LNCAP (cell line): ENCODE results near the gene EFCAB5.
A peak's percentile ranks its signal among the peaks of the same experiment; 100 is the strongest.

Source experiments
- TF ChIP-seq, protein P1 (sequence below): fragments of 450-650 bp; IDR thresholded peaks from 2 replicates; pipeline ENCODE4 v1.5.1; 2017; ENCODE audit warnings: mild to moderate bottlenecking

The EFCAB5 gene

DNA sequence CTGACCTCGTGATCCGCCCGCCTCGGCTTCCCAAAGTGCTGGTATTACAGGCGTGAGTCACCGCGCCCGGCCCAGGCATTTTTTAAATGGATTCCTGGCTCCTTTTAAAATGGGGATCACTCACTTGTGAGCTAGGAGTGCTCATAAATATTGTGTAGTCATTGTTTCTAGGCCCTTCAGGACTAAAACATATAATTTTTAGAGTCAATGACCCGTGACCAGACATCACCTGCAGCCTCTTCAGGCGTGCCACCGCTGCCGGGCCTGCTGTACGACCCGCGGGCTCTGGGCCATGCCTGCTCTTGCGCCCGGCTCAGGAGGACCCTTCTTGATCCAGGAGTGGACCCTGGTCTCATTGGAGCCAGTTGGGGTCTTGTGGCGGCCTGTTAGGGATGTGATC, 30.8 kb downstream of the EFCAB5 start:
- TF ChIP-seq, protein P1, sequence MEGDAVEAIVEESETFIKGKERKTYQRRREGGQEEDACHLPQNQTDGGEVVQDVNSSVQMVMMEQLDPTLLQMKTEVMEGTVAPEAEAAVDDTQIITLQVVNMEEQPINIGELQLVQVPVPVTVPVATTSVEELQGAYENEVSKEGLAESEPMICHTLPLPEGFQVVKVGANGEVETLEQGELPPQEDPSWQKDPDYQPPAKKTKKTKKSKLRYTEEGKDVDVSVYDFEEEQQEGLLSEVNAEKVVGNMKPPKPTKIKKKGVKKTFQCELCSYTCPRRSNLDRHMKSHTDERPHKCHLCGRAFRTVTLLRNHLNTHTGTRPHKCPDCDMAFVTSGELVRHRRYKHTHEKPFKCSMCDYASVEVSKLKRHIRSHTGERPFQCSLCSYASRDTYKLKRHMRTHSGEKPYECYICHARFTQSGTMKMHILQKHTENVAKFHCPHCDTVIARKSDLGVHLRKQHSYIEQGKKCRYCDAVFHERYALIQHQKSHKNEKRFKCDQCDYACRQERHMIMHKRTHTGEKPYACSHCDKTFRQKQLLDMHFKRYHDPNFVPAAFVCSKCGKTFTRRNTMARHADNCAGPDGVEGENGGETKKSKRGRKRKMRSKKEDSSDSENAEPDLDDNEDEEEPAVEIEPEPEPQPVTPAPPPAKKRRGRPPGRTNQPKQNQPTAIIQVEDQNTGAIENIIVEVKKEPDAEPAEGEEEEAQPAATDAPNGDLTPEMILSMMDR, result no peak

DNA sequence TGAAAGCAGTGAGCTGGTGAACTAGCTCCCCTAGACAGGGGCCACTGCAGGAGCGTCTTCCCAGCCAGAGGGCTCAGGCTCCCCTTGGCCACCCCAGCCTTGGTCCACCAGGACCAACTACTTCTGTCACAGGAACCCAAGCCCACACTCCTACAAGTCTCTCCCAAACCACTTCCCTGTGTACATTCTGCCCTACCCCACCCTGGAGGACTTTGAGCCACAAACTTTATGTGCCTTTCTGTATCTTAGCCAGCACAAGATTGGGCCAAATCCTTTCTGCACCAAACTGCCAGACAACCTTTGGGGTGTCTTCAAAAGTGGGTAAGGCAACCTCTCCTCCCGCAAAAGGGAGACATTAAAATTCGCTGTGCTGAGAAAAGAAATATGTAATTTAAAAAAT, 31.6 kb downstream of the EFCAB5 start:
- TF ChIP-seq, protein P1, result no peak

DNA sequence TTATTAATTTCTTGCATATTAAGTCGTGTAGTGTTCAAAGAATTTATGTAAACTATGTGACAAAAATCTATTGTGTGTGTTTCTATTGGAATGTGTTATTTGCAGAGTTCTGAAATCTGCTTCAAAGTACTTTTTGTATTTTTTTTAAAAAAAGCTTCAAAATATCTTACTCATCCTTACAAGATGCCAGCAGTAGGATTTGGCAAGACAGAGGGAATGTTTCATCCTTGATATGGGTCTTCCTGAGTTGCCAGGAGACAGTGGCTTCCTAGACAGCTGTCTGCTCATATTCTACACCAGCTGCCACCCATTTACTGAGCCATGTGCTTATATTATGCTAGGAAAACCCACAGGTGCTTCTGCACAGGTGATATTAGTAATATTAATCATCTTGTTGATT, 36.4 kb downstream of the EFCAB5 start:
- TF ChIP-seq, protein P1, result no peak

DNA sequence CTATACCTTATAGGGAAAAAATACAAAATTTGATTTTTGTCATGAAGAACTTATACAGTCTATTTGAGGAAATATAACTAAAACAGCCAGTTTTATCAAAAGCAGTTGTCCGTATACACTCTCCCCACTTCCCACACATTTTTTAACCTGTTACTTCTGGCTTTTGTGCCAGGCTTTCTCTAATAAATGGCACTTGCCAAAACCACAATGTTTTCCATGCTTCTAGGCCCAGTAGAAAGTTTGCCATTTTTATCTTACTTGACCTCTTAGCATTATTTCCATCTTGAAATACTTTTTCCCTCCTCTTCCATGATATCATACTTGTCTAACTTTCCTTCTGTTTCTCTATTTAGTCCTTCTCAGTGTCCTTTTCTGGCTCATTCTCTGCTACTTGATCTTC, 38.8 kb downstream of the EFCAB5 start:
- TF ChIP-seq, protein P1, result no peak

DNA sequence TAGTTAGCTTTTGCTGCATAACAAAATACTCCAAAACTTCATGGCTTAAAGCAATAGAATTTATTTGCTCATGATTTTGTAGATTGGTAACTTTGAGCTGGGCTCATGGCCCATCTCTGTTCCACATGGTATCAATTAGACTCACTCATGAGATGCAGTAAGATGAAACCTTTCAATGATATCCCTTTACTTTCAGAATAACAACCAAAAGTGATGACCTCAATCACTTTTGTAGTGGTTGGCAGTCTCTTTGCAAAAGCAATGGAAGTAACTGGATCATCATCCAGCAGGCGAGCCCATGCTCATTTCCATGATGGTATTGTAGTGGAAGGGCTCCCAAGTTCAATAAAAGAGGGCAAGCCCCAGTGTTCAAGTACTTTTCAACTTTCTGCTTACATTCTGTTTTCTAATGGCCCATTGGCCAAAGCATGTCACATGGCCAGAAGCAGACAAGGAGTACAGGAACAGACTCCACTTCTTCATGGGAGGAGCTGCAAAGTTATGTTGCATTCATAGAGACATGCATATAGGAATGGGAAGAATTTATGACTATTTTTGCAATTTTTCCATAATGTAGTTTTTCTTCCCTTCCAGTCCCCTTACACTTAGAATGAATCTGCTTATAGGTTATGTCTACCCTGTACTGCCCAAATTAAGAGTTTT, 41.7 kb downstream of the EFCAB5 start:
- TF ChIP-seq, protein P1, result no peak

DNA sequence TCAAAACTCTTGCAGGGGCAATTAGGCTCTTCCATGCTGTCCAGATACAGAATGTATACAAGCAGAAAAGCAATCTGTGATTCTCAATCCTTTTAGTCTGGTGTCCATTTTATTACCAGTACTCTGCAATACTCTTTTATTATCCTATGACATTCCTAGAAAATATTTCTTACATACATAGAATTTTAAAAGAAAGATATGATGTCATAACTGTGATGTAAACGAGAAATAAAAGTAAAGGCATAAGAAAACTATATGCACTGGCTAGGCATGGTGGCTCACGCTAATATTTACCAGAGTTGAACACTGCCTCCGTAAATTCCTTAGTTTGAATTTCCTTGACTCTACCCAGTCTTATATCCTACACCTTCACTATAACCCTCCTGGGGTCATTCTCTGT, 55.0 kb downstream of the EFCAB5 start:
- TF ChIP-seq, protein P1, result no peak

DNA sequence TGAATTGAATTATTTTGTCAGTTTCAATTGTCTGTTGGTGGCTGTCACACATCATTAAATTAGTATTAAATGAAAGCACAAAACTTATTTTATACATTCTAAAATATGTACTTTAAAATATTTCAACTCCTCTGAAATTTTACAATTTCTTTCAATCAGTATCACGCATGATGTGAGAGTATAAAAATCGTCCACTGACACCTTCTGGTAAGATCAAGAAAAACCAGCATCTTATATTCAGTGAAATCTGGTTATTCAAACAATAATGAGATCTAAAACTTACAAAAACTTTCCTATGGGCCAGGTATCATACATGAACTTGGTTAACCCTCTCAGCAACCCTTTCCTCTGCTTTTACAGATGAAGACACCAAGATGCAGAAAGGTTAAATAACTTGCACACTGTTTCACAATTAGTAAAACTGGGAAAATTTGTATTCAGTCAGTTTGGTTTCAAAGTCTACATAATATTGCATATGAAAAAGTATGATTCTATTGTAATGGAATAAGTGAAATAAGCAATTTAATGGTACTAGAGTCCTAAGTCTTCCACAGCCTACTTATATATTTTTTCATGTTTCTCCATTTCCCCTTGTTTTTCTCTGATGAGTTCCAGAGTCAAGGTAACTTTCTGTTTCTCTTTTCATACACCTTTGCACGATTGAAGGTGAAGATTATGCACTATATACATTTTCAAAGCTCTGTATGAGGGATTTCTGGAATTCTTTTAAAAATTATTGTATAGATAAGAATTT, 58.7 kb downstream of the EFCAB5 start:
- TF ChIP-seq, protein P1, result peak; percentile 36; the same call in 1 of the 2 replicates
